ENCODE measurements around the gene MTFR1L. TPM values are rescaled to one million over a fixed set of nuclear protein-coding genes. Genes with fewer than 3 reads are reported as not detected.
A peak's percentile ranks its signal among the peaks of the same experiment; 100 is the strongest.

MTFR1L gene
- total and polyA plus RNA-seq, 9 of the 15 experiments (the other 6 are each of a cell fraction or from before 2014, with no cell fraction given): 41.4 to 98.5 (median 53.7) TPM

DNA sequence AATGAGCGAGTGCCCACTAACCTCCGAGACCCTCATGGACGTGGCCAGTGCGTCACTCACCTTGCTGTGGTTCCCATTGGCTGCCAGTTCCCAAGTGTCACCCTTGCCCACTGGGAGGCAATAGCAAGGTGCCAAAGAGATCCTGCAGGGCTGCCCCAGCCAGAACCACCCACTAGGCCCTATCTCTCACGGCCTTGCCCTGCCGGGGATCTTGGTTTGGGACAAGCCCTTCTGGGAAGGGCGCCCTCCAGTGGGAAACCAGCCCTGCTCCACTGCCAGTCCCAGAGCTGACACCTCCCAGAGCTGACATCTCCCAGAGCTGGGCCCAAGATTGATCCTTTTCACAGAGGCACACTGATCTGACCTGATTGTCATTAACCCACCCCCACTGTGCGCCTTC lies 21.8 kb upstream of the MTFR1L start (continued):
- TF ChIP-seq RCOR1 (IDR thresholded peaks at IDR 0.05; ENCODE audit: borderline replicate concordance in 1 of 2, low read depth in 2 of 2, low read length in 2 of 2): 0 out of 4 replicates have a peak, but pooled peaks of 1 of the 2 experiments have one; percentile 37
- TF ChIP-seq MEIS2 (IDR thresholded peaks at IDR 0.05; ENCODE audit: partially characterized antibody): peak; percentile 7
- TF ChIP-seq ZNF511 (CRISPR knock-in tag; IDR thresholded peaks at IDR 0.05): 0 out of 2 replicates have a peak, but pooled peaks have one; percentile 26

GRCh38 chr1:25798666-25799351 lies 20.9 kb upstream of the MTFR1L start:
- TF ChIP-seq GTF2E2 (tag; IDR thresholded peaks at IDR 0.05): no peak
- no peak for TF ChIP-seq ZNF347 (CRISPR knock-in tag; IDR thresholded peaks at IDR 0.05; ENCODE audit: low read depth)
- no peak for TF ChIP-seq TBL1XR1 (IDR thresholded peaks at IDR 0.05; ENCODE audit: low read length in 2 of 2)
- no peak for TF ChIP-seq WHSC1 (IDR thresholded peaks at IDR 0.05; ENCODE audit: low read length)
- TF ChIP-seq, protein P1, sequence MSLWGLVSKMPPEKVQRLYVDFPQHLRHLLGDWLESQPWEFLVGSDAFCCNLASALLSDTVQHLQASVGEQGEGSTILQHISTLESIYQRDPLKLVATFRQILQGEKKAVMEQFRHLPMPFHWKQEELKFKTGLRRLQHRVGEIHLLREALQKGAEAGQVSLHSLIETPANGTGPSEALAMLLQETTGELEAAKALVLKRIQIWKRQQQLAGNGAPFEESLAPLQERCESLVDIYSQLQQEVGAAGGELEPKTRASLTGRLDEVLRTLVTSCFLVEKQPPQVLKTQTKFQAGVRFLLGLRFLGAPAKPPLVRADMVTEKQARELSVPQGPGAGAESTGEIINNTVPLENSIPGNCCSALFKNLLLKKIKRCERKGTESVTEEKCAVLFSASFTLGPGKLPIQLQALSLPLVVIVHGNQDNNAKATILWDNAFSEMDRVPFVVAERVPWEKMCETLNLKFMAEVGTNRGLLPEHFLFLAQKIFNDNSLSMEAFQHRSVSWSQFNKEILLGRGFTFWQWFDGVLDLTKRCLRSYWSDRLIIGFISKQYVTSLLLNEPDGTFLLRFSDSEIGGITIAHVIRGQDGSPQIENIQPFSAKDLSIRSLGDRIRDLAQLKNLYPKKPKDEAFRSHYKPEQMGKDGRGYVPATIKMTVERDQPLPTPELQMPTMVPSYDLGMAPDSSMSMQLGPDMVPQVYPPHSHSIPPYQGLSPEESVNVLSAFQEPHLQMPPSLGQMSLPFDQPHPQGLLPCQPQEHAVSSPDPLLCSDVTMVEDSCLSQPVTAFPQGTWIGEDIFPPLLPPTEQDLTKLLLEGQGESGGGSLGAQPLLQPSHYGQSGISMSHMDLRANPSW (CRISPR knock-in tag; IDR thresholded peaks at IDR 0.05): no peak
- no peak for FAIRE-seq
- CTCF ChIA-PET (ENCODE audit: low intra/inter-chr PET ratio): interaction anchor here (0.9 to 3.3 kb wide), 2 partner anchors 102 to 189 kb away, joined by 3 to 15 read pairs; no protein-coding TSS in a partner anchor

More at GRCh38 chr1:25798666-25799351, 20.9 kb upstream of the MTFR1L start:
- Histone ChIP-seq H3K27ac (ENCODE audit: extremely low read depth, low read depth, low read length) (no peak overlapping the region), H4K20me1 (replicated peaks; ENCODE audit: control insufficient read depth, insufficient read depth, low read length) (no peaks in the 10 kb centered on the region), H3K9ac (ENCODE audit: insufficient read depth in 1 of 2, low read depth in 2 of 2, low read length in 2 of 2) (0 out of 4 replicates have a peak overlapping the region, but pooled peaks of 1 of the 2 experiments have one; percentile 58), H3K4me3 (no peak overlapping the region), H3K27me3 (ENCODE audit: control insufficient read depth in 2 of 2, insufficient read depth in 2 of 2, low read length in 2 of 2) (peaks cover 16 to 30% of the 10 kb centered on the region in 2 experiments), H3K9me1 (ENCODE audit: control insufficient read depth, insufficient read depth, low read length) (no peaks in the 10 kb centered on the region), H3K4me2 (ENCODE audit: insufficient read depth, low read length) (no peak overlapping the region), H2AFZ (ENCODE audit: low read depth, low read length) (no peak overlapping the region), H3K4me1 (replicated peaks in 1 of 2; ENCODE audit: control insufficient read depth in 2 of 2, insufficient read depth in 2 of 2, low read length in 2 of 2) (peaks cover 15 to 20% of the 10 kb centered on the region in 2 experiments; a peak in 4 of 5 replicates), H3K36me3 (ENCODE audit: control insufficient read depth, insufficient read depth, low read length) (no peaks in the 10 kb centered on the region), H3K79me2 (ENCODE audit: control insufficient read depth, insufficient read depth, low read length) (no peaks in the 10 kb centered on the region), H3K9me3 (replicated peaks; ENCODE audit: control insufficient read depth, insufficient read depth, low read depth, low read length) (no peaks in the 10 kb centered on the region)
- intact Hi-C loops (cut with micrococcal nuclease) (loop anchor here (5.0 to 10.0 kb wide), 3 partner anchors 54 to 257 kb away; partner anchors contain the start of gene LDLRAP1), in situ Hi-C loops (cut with MboI) (loop anchor here (5.0 kb wide), 1 partner anchor 187 kb away; no protein-coding TSS in a partner anchor)
- BruUV-seq (replicated peaks): no TSS peak
- ATAC-seq: no peak
- WGBS (ENCODE audit: insufficient coverage, low coverage, missing lambda C conversion rate): 38% methylated on average over 8 of the region's 8 CpGs
- DNase-seq (ENCODE audit: extremely low read depth in 1 of 4, low spot score in 3 of 4): no peak
- POLR2A ChIA-PET: interaction anchor here (0.7 to 0.8 kb wide), 2 partner anchors 11 to 13 kb away, joined by 4 to 6 read pairs; no protein-coding TSS in a partner anchor
